HS-27A (cell line): Measurements from ENCODE around the gene MYMX.
"Not testable (repeated sequence)": the region's sequence is repeated elsewhere in the genome, so short reads cannot be mapped to it uniquely, and the experiment has no call there.

Experiments
- DNase-seq: peaks from one replicate; pipeline ENCODE4 v3.0.0-alpha.2; 2012; ENCODE audit warnings: low read depth, missing footprints

The MYMX gene

DNA sequence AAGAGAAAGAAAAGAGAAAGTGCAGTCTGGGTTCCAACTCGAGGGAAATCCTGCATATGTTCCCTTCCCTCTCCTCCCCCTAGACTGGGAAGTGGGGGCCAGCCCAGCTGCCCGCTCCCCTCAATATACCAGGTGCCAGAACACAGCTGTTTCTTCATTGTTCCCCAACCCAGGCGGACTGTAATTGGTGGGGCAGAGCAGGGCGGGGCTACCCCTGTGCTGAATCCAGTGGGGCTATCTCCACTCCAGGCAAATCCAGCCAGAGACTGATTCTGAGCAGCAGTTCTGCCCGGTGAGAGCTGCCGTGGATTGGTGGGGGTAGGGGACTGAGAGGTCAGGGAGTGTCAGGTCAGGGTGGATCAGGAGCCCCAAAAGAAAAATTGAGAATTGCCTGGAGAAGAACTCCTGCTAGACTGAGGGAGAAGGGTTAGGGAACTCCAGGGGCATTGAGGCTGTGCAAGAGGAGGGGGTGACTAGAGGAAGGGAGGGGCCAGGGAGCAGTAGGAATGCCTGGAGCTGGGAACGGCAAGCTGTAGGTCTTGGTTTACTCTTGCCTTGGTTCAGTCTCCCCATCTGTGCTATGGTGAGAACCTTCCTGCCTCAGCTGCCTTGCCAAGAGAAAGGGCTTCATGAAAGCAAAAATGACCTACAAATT is at the start of gene MYMX:
Gene MYMX, plus strand, starts transcription at position 250 of the 655 bp plus-strand sequence. CDS start 546 bp downstream, outside the sequence.
- no peak for DNase-seq

DNA sequence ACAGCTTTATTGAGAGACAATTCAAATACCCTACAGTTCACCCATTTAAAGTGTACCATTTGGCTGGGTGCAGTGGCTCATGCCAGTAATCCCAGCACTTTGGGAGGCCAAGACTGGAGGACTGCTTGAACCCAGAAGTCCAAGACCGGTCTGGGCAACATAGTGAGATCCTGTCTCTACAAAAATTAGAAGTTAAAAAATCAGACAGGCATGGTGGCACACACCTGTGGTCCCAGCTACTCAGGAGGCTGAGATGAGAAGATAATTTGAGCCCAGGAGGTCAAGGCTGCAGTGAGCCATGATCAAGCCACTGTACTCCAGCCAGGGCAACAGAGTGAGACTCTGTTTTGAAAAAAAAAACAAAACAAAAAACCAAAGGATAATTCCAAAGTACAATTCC is 49.2 kb upstream of the MYMX start:
- no peak for DNase-seq

GRCh38 chr6:44169154-44169553 is 47.6 kb upstream of the MYMX start:
- DNase-seq = no peak

GRCh38 chr6:44169886-44170570 is 46.7 kb upstream of the MYMX start:
- DNase-seq = no peak

DNA sequence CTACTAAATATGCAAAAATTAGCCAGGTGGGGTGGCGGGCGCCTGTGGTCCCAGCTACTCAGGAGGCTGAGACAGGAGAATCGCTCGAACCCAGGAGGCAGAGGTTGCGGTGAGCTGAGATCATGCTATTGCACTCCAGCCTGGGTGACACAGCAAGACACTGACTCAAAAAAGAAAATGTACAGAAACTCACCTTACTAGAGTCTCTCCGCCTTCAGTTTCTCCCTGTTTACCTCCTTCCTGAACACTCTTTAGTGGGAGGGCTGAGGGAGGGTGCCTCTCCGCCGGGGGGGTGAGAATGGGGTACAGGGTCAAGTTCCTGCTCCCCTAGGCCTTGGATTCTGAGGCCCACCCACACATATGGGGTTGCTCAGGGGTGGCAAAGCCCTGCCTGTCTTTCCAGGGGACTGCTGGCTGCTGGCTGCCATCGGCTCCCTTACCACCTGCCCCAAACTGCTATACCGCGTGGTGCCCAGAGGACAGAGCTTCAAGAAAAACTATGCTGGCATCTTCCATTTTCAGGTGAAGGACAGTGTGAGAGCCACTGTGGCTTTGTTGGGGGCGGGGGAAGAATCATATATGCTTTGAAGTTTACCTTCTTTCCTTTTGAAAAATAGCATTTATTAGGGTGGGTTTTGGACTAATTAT is 44.7 kb upstream of the MYMX start:
- no peak for DNase-seq

DNA sequence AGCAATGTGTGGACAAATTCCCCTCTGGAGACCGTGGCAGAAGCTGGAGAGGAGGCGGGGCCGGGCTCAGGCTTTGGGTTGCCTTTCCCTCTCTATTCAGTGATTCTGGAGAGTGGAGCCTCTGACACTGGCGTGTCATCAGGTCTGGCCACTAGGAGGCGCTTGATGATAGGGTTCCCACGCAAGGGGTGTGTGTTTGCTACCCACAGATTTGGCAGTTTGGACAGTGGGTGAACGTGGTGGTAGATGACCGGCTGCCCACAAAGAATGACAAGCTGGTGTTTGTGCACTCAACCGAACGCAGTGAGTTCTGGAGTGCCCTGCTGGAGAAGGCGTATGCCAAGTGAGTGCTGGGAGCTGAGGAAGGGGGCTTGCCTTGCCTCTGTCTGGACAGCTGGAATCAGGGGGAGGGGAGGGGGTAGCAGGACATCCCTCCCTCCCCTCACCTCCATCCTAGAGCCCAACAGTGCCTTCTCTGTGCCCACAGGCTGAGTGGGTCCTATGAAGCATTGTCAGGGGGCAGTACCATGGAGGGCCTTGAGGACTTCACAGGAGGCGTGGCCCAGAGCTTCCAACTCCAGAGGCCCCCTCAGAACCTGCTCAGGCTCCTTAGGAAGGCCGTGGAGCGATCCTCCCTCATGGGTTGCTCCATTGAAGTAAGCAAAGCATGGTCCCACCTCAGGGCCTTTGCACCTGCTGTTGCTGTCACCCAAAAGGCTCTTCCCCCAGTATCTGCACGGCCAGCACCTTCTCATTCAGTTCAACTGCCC is 43.8 kb upstream of the MYMX start:
- peak; percentile 52 for DNase-seq

DNA sequence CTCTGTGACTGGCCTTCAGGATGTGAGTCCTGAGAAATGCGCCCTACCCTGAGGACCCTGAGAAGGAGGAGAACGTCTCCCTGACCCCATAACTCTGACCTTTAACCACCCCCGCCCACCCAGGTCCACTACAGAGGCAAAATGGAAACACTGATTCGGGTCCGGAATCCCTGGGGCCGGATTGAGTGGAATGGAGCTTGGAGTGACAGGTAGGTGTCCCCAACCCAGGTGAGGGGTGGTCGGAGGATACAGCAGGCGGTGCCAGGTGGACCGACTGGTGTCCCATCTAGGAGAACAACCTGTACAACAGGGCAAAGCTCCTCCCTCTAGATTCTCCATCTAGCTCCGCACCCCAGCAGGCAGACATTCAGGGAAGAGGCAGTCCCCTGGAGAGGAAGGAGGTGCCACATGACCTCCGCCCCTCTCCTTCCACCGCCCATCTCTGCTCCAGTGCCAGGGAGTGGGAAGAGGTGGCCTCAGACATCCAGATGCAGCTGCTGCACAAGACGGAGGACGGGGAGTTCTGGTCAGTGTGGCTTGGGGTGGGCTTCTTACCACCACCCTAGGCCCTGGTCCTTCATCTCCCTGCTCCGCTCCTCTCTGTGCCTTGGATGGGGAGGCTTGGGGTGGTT is 40.5 kb upstream of the MYMX start:
- no peak for DNase-seq

DNA sequence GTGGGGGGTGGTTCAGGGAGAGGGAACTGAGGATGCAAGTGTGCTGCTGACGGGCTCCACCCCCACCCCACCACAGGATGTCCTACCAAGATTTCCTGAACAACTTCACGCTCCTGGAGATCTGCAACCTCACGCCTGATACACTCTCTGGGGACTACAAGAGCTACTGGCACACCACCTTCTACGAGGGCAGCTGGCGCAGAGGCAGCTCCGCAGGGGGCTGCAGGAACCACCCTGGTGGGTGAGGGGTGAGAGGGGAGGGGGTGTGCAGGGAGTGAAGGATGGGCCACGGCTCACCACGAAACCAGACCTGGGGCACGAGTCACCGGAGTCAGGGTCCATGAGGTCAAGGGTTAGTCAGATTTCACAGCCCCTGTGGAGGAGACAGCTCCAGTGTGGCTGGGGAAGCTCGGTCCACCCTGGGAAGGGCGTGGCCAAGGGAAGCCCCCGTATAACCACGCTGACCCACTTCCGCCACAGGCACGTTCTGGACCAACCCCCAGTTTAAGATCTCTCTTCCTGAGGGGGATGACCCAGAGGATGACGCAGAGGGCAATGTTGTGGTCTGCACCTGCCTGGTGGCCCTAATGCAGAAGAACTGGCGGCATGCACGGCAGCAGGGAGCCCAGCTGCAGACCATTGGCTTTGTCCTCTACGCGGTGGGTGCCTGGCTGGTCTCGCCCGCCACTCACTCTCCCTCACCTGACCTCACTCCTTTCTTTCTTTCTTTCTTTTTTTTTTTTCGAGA is 39.8 kb upstream of the MYMX start:
- DNase-seq = no peak

GRCh38 chr6:44177691-44178423 is 38.9 kb upstream of the MYMX start:
- no peak for DNase-seq

DNA sequence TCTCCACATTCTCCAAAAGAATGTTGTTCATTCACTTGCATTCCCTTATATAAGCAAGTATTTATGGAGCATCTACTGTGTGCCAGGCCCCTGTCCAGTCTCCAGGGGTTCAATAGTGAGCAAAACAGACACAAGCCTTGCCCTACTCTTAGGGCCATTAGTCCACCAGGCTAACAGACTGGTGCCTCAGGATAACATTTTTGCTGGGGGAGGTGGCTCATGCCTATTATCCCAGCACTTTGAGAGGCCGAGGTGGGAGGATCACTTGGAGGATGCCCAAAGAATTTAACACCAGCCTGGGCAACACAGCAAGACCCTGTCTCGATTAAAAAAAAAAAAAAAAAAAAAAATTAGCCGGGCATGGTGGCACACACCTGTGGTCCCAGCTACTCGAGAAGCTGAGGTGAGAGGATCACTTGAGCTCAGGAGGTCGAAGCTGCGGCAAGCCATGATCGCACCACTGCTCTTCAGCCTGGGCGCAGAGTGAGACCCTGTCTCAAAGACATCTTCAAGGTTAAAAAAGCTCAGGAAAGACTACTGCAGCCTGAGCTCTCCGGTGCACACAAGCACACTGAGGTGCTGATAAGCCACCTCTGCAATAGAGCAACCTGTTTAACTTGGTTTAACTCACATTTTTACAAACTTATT is 38.2 kb upstream of the MYMX start:
- DNase-seq = no peak

DNA sequence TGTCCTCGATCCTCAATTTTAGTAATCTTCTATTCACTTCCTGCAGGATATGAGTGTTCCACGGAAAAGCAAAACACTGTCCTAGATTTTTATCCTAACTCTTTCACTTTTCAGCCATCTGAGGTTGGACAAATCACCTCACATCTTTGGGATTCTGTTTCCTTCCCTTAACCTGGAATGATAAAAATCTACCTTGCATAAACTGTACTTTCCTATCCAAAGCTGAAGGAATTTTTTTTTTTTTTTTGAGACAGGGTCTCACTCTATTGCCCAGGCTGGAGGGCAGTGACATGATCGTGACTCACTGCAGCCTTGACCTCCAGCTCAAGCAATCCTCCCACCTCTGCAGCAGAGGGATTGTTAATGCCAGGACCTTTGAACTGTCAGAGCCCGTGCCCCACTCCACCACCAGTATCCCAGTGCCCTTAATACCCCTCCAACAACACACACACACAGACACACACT is 37.6 kb upstream of the MYMX start:
- DNase-seq = no peak

DNA sequence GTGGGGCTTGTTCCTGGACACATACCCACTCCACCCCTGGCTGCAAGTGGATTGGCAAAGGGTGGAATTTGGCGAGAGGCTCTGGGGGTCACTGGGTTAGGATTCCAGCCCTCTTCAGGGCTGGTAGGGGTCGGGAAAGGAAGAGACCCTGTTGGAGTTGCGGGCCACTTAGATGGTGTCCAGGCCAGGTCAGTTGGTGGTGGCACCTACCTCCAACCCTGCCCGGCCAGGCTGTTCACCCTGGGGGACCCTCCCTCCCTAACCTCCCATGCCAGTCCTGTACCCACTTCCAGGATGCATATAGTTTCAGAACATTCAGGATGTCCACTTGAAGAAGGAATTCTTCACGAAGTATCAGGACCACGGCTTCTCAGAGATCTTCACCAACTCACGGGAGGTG is 37.1 kb upstream of the MYMX start:
- no peak for DNase-seq

DNA sequence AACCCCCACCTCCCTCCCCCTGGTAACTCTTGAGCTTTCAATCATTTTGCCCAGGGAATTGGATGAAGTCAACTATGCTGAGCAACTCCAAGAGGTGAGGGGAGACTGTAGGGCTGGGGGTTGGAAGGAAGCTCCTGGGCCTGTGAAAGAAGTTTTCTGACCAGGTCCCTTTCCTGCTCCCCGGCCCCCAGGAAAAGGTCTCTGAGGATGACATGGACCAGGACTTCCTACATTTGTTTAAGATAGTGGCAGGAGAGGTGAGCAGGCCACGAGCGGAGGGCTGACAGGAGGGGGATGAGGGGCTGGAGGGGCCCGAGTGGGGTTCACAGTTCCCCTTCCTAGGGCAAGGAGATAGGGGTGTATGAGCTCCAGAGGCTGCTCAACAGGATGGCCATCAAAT is 36.3 kb upstream of the MYMX start:
- DNase-seq = no peak

GRCh38 chr6:44180886-44181285 is 35.8 kb upstream of the MYMX start:
- no peak for DNase-seq

DNA sequence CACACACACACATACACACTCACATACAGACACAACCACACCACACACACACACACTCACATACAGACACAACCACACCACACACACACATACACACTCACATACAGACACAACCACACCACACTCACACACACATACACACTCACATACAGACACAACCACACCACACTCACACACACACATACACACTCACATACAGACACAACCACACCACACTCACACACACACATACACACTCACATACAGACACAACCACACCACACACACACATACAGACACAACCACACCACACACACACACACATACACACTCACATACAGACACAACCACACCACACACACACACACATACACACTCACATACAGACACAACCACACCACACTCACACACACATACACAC is 34.9 kb upstream of the MYMX start:
- DNase-seq = not testable (repeated sequence)

DNA sequence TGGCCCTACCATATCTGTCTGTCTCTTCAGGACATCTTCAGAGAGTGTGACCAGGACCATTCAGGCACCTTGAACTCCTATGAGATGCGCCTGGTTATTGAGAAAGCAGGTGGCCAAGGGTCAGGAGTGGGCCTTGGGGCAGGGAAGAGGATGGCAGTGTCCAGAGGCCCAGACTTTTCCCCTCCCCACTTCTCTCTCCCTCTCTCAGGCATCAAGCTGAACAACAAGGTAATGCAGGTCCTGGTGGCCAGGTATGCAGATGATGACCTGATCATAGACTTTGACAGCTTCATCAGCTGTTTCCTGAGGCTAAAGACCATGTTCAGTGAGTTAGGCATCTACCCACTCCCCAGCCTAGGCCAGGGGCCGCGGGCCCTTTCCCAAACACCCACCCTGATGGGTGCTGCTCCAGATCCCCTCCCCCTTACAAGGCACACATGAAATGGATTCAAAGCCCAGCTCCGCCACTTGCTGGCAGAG is 33.8 kb upstream of the MYMX start:
- no peak for DNase-seq

DNA sequence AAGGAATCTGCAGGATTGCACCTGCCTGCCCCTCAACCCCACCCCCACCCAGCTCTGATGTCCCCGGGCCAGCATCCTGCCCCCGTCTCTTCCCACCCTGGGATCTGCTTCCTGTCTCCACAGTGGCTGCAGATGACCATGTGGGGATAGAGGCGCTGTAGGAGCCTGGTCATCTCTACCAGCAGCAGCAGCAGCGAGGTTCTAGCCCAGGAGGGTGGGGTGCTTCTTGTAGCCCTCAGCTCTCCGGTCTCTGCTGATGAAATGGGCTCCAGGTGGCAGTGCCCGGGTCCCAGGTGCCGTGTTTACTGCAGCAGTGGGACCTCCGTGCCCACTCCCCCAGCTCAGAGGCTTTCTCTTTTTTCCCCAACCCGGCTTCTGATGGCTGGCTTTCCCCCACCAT is 32.9 kb upstream of the MYMX start:
- DNase-seq = no peak

DNA sequence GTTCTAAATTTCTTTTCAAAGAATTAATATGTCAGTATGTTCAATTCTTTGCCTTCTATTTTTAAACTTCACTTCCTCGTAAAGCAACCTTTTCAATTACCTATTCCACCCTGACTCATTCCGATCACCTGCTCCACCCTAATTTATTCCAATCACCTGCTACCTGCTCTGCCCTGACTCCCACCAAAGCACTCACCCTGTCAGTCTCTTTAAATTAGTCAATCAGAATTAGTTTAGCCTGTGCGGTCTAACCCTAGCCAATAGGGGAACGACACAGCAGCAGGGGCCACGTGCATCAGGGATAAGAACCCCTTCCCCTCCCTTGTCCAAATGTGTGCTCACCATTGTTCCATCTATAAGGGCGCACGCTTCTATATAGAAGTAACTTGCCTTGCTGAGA is 31.4 kb upstream of the MYMX start:
- DNase-seq = not testable (repeated sequence)

- no peak for DNase-seq
Measured at GRCh38 chr6:44185953-44186634, 30.6 kb upstream of the MYMX start.
